GM21381 (cell line): Measurements from ENCODE around the gene GAN.

Experiments used
- ATAC-seq: cut with Tn5 transposase; IDR thresholded peaks from one replicate; pipeline ENCODE4 v1.9.1; 2021; ENCODE audit warnings: mild to moderate bottlenecking, moderate library complexity; ENCODE audit not compliant: unreplicated experiment

GAN gene, protein sequence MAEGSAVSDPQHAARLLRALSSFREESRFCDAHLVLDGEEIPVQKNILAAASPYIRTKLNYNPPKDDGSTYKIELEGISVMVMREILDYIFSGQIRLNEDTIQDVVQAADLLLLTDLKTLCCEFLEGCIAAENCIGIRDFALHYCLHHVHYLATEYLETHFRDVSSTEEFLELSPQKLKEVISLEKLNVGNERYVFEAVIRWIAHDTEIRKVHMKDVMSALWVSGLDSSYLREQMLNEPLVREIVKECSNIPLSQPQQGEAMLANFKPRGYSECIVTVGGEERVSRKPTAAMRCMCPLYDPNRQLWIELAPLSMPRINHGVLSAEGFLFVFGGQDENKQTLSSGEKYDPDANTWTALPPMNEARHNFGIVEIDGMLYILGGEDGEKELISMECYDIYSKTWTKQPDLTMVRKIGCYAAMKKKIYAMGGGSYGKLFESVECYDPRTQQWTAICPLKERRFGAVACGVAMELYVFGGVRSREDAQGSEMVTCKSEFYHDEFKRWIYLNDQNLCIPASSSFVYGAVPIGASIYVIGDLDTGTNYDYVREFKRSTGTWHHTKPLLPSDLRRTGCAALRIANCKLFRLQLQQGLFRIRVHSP

DNA sequence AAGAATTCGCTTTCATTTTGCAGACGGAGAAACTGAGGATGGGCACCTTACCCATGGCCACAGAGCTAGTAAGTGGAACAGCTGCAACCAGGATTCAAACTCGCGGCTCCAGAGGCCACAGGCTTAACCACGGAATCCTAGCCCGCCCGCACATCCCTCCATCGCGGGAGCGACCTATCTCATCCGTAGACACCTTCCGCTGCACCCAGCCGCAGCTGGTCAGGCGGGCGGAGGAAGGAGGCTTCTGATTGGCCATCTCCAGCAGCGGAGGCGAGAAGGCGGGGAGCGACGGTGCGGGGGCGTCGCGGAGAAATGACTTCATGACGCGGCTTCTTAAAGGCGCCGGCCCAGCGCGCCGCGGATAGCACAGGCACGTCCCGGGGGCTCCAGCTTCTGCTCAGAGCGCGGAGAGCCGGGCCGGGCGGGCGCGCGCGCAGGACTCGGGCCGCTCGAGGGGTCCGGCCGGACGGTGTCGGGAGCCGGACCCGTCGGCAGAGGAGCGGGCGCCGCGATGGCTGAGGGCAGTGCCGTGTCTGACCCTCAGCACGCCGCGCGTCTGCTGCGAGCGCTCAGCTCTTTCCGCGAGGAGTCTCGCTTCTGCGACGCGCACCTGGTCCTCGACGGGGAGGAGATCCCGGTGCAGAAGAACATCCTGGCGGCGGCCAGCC is at the start of gene GAN:
Gene GAN, plus strand, starts transcription at position 360 of the 668 bp plus-strand sequence. Its CDS starts 152 bp downstream, at position 512.
- peak; percentile 93 for ATAC-seq

GRCh38 chr16:81265052-81265451 is 49.7 kb upstream of the GAN start:
- no peak for ATAC-seq

GRCh38 chr16:81265658-81266451 is 48.9 kb upstream of the GAN start:
- no peak for ATAC-seq

DNA sequence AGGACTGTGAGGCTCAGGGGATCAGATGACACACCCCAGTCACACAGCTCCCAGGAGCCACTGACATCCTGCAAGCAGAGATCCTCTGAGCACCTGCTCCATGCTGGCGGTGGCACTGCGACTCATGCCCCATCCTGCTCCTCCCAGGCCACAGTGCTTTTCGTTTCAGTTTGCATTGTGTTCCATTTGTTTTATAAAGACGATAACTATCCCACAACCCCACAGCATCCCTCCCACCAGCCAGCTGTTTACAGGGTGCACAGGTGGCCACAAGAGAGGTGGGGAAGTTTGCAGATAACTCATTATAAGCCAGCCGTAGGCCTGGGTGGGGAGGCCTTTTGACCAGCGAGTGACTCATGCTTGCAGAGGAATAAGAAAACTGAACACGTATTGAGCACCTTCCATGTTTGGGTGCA is 48.1 kb upstream of the GAN start:
- ATAC-seq, result no peak

GRCh38 chr16:81268509-81268908 is 46.3 kb upstream of the GAN start:
- ATAC-seq, result no peak

- ATAC-seq, result no peak
These were observed 41.4 kb upstream of the GAN start for GRCh38 chr16:81273223-81273950.

DNA sequence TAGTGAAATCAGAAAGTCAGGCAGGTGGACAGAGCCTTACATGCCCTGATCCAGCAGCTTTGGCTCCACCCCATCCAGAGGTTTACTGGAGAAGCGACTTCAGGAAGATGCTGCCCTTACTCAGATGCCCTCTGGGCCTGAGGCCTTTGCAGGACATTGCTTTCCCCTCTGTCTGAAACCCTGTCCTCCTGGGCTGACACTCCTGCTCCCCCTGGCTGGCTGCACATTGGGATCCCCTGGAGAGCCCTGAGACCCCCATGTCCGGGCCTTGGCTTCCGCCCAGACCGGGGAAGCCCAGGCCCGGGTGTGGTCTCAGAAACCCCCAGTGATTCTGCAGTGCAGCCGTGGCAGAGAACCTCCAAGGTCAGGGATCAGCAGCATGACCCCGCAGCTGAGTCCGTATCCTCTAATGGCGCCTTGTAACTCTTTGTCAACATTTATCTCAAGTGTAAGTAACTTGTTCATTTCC is 39.7 kb upstream of the GAN start:
- ATAC-seq, result no peak

- no peak for ATAC-seq
These were observed 39.0 kb upstream of the GAN start for GRCh38 chr16:81275795-81276194.

DNA sequence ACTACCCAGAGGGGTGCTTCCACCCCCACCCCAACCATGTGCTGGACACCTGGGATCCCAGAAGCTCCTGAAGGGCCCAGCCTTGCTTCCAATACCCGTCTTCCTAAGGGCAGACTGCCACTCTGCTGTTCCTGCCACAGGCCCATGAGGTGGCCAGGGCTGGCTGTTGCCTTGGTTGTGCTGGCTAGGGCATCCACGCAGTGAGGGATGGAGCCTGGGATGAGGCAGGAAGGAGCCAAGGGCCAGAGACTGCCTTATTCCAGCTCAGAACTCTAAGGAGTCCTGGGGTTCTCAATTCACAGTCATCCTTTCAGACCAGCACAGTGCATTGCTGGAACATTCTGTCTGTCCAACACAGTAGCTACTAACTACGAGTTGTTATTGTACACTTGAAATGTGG is 38.4 kb upstream of the GAN start:
- no peak for ATAC-seq

DNA sequence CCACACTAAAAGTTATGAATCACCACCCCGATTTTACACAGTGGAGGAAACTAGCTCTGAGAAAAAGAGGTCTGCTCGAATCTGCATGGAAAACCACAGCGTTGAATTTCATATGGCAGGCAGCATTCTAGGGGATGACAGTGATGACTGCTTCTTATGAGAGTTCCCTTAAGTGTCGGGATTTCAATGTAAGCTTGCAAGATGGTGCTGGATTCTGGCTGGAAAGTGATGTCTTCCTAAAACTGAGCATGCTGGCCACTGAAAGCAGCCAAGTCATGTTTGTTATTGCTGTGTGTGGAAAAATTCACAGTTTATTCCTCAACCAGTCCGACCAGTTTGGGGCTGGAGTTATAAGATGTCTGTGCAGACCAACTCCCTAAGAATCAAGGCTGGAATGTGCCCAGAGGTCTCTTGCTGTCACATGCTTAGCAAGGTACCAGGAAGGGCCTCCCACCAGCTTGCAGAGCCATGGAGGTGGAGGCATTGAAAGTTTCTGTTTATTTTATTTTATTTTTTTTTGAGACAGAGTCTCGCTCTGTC is 37.2 kb upstream of the GAN start:
- no peak for ATAC-seq

- no peak for ATAC-seq
These were observed 36.2 kb upstream of the GAN start for GRCh38 chr16:81278526-81278925.

DNA sequence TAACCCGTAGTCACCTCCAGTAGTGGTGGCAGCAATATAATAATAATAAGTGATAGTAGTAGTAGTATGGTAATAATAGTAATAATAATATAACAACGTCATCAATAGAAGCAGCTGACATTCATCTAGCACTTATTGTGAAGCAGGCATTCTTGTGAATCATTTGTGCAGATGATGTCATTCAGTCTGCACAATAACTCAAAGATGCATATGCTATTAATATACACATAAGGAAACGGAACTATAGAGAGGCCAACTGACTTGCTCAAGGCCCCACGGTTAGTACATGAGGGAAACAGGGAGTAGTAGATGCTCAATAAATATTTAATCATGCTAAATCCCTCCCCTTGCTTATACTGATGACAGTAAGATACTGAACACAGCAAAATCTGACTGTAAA is 35.4 kb upstream of the GAN start:
- no peak for ATAC-seq

GRCh38 chr16:81280393-81280792 is 34.4 kb upstream of the GAN start:
- no peak for ATAC-seq

DNA sequence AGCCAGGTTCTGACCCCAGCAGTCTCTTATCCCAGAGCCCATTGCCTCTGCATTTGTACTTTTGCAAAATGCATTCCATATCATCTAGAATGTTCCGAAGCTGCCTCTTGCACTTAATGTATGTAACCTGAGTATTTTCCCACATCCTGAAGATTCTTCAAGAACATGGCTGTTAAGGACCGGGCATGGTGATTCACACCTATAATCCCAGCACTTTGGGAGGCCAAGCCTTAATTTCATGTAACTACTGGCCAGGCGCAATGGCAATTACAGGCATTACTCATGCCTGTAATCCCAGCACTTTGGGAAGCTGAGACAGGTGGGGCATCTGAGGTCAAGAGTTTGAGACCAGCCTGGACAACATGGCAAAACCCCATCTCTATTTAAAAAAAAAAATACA is 31.7 kb upstream of the GAN start:
- no peak for ATAC-seq

DNA sequence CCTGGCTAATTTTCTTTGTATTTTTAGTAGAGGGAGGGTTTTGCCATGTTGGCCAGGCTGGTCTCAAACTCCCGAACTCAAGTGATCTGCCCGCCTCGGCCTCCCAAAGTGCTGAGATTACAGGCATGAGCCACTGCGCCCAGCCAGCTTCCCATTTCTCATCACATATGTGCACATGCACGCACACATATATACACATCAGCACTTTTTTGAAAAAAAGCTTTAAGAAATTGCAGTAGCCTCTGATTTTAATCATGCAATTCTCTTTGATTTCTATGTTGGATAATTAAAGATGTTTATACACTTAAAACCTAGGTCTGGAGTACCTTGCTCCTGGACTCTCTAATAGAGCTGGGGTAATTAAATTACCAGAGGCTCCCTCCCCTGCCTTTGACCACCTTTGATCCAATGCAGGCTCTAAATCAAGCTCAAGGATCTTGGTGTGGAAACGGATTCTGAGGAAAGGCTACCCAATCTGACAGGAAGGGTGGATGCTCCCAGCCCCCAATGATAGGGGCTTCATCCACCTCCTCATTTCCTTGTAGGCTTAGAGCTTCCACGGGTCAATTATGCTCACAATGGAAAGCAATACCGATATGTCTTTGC is 29.7 kb upstream of the GAN start:
- ATAC-seq, result no peak

DNA sequence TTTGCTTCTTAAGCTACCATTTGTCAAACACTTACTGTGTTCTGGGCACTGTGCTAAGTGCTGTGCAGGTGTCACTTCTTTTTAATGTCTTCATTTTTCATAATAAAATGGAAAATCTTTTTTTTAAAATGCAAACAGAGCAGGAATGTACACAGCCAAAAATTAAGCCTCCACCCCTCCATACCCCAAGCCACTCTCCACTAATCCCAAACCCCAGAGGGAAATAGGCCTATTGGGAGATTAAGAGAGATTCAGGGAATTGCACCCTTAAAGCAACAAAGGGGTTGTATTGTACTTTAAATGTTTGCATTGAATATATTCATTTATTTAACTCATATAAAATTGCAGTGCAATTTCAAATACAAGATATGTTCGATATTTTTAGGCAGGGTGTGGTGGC is 28.6 kb upstream of the GAN start:
- no peak for ATAC-seq

- ATAC-seq, result no peak
These were observed 23.6 kb upstream of the GAN start for GRCh38 chr16:81291117-81291516.

DNA sequence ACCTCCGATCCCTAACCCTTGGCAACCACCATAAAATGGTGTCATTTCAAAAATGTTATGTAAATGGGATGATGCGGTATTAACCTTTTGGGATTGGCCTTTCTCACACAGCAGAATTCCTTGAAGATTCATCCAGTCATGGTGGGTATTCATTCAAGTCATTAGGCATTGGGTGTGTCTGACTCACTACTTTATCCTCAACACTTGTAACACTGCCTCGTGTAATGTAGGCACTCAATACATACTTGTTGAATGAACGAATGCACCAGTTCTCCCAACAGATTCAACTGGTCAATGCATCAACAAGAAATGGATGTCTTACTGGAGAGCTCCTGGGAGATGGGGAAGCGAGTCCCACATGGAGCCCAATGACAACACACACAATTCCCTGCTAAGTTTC is 21.8 kb upstream of the GAN start:
- ATAC-seq, result no peak

DNA sequence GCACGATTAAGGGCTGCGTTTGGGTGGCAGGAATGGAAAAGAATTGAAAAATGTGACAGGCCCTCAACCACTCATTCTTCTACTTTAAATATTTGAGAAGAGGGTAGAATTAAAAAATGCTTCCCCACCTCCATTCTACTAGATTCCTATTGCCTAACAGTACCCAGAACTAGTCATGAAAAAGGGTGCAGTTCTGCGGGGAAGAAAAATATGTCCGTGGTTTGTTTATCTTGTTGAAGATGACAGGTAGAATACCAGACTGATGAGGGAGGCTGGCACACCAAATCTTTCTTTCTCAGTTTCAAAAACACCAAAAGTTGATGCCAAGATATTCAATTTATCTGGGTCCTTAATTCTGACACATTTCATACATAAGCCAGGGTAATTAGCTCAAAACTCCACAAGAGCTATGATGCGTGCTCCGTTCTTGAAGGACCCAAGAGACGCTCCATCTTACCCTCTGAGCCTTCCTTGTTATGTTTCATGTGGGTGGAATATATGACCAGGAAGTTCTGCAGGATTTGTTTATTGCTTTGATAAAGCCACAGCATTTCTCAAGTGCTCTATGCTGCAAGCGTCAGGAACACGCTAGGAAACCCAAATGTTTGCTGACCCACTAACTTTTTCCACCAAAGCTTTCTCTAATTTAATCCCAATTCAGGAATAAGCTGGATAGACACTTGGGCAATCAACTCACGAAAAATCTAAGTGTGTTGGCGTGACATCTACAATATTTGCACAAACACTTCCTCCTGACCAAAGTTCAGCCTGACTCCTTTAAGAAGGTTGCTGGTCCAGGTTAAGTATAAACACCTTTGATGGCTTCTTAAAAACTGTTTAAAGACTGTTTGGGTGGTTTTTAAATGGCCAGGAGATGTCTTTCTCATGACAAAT is 20.6 kb upstream of the GAN start:
- no peak for ATAC-seq
